ENCODE results near the gene OS9. TPM values are rescaled to one million over a fixed set of nuclear protein-coding genes. Genes with fewer than 3 reads are reported as not detected.

Gene OS9
- total RNA-seq, 1 donor from 2014 or later, result 110 TPM

Small RNA genes lying within 50 kb of the gene (microRNA-seq; reads per million reads assigned to microRNA genes)
- gene MIR6759, result not detected

Other genes with a start within 250 kb of the OS9 start
- gene INHBE, start 238.8 kb upstream of the OS9 start, total RNA-seq, result not detected
- 0.92 TPM for gene GLI1, start 234.3 kb upstream of the OS9 start, total RNA-seq
- gene ARHGAP9, start 214.3 kb upstream of the OS9 start, total RNA-seq, result 6.4 TPM
- 89.7 TPM for gene MARS1, start 206.1 kb upstream of the OS9 start, total RNA-seq
- gene DDIT3, start 173.6 kb upstream of the OS9 start, total RNA-seq, result 19.2 TPM
- 34.5 TPM for gene MBD6, start 171.3 kb upstream of the OS9 start, total RNA-seq
- 92.5 TPM for gene DCTN2, start 146.9 kb upstream of the OS9 start, total RNA-seq
- gene KIF5A, start 144.1 kb upstream of the OS9 start, total RNA-seq, result 0.05 TPM
- 13.1 TPM for gene PIP4K2C, start 102.9 kb upstream of the OS9 start, total RNA-seq
- gene DTX3, start 89.3 kb upstream of the OS9 start, total RNA-seq, result 23.8 TPM
- 13.0 TPM for gene ARHGEF25, start 82.7 kb upstream of the OS9 start, total RNA-seq
- 7.3 TPM for gene B4GALNT1, start 60.9 kb upstream of the OS9 start, total RNA-seq
- gene AGAP2, start 44.6 kb downstream of the OS9 start, total RNA-seq, result 7.8 TPM
- gene TSPAN31, start 50.9 kb downstream of the OS9 start, total RNA-seq, result 27.9 TPM
- 42.3 TPM for gene CDK4, start 58.2 kb downstream of the OS9 start, total RNA-seq
- gene MARCHF9, start 61.0 kb downstream of the OS9 start, total RNA-seq, result 14.5 TPM
- gene CYP27B1, start 72.9 kb downstream of the OS9 start, total RNA-seq, result 0.49 TPM
- gene METTL1, start 78.0 kb downstream of the OS9 start, total RNA-seq, result 7.0 TPM
- 1.2 TPM for gene EEF1AKMT3, start 78.5 kb downstream of the OS9 start, total RNA-seq
- gene TSFM, start 88.7 kb downstream of the OS9 start, total RNA-seq, result 48.2 TPM
- gene AVIL, start 124.6 kb downstream of the OS9 start, total RNA-seq, result 2.1 TPM
- 105 TPM for gene CTDSP2, start 152.6 kb downstream of the OS9 start, total RNA-seq
- 8.2 TPM for gene ATP23, start 247.4 kb downstream of the OS9 start, total RNA-seq